GM23248 (cell line): ENCODE measurements around the gene NSMF. TPM values are rescaled to one million over a fixed set of nuclear protein-coding genes. Genes with fewer than 3 reads are reported as not detected.

Experiments used
- DNase-seq: peaks from one replicate; pipeline ENCODE4 v3.0.0-alpha.2; 2015
- H2AFZ ChIP-seq: fragments of 200-600 bp; sonication (generic); 2 replicates; pipeline ENCODE4 v1.6.1; 2016; ENCODE audit warnings: antibody characterized with exemption
- H3F3A ChIP-seq: fragments of 200-600 bp; sonication (generic); 2 replicates; pipeline ENCODE4 v1.6.1; 2016; ENCODE audit warnings: mild to moderate bottlenecking, antibody characterized with exemption, mixed run types; ENCODE audit not compliant: insufficient read depth
- H3K27ac ChIP-seq: fragments of 200-600 bp; sonication (generic); 2 replicates; pipeline ENCODE4 v1.5.1; 2016; ENCODE audit warnings: mild to moderate bottlenecking
- H3K27me3 ChIP-seq: fragments of 200-600 bp; sonication (generic); replicated peaks from 2 replicates; pipeline ENCODE4 v1.6.1; 2016; ENCODE audit warnings: mild to moderate bottlenecking; ENCODE audit not compliant: insufficient read depth
- H3K36me3 ChIP-seq: fragments of 200-600 bp; sonication (generic); 2 replicates; pipeline ENCODE4 v1.6.1; 2016; ENCODE audit warnings: low read depth, mild to moderate bottlenecking
- H3K4me1 ChIP-seq: fragments of 200-600 bp; sonication (generic); 2 replicates; pipeline ENCODE4 v1.6.1; 2016; ENCODE audit warnings: mild to moderate bottlenecking; ENCODE audit not compliant: insufficient read depth
- H3K4me2 ChIP-seq: fragments of 200-600 bp; sonication (generic); one replicate; pipeline ENCODE4 v1.6.1; 2016; ENCODE audit warnings: mild to moderate bottlenecking; ENCODE audit not compliant: unreplicated experiment
- H3K4me3 ChIP-seq: fragments of 200-600 bp; sonication (generic); 2 replicates; pipeline ENCODE4 v1.5.1; 2016; ENCODE audit warnings: mild to moderate bottlenecking
- H3K79me2 ChIP-seq: fragments of 200-600 bp; sonication (generic); 2 replicates; pipeline ENCODE4 v1.6.1; 2016; ENCODE audit warnings: mild to moderate bottlenecking; ENCODE audit not compliant: insufficient read depth
- H3K9ac ChIP-seq: fragments of 200-600 bp; sonication (generic); 2 replicates; pipeline ENCODE4 v1.6.1; 2016; ENCODE audit warnings: mild to moderate bottlenecking
- H3K9me2 ChIP-seq: fragments of 200-600 bp; sonication (generic); 2 replicates; pipeline ENCODE4 v1.6.1; 2016; ENCODE audit warnings: mixed run types, mild to moderate bottlenecking, moderate library complexity; ENCODE audit not compliant: insufficient read depth
- H3K9me3 ChIP-seq: fragments of 200-600 bp; sonication (generic); one replicate; pipeline ENCODE4 v1.6.1; 2017; ENCODE audit warnings: low read depth
- H4K20me1 ChIP-seq: fragments of 200-600 bp; sonication (generic); 2 replicates; pipeline ENCODE4 v1.6.0; 2016; ENCODE audit not compliant: insufficient read depth
- EZH2 ChIP-seq: fragments of 200-600 bp; sonication (generic); IDR thresholded peaks from 2 replicates; pipeline ENCODE4 v1.6.1; 2018; ENCODE audit warnings: antibody characterized with exemption, mild to moderate bottlenecking; ENCODE audit not compliant: insufficient read depth, poor library complexity, severe bottlenecking
- EZH2phosphoT487 ChIP-seq: fragments of 200-600 bp; sonication (generic); IDR thresholded peaks from 2 replicates; pipeline ENCODE4 v1.6.1; 2018; ENCODE audit warnings: antibody characterized with exemption, moderate library complexity, mild to moderate bottlenecking, low read depth; ENCODE audit not compliant: insufficient read depth
- WGBS, 2 experiments: methylation state at CpG; one replicate each; pipeline ENCODE4 v1.1.6; 2015 to 2017; ENCODE audit warnings: low lambda C conversion rate in 2 of 2, low coverage in 1 of 2; ENCODE audit errors: missing lambda C conversion rate in 2 of 2; 5-methylcytosine and 5-hydroxymethylcytosine counted together
- in situ Hi-C: fragments of 300-500 bp; cut with MboI; formaldehyde crosslinking; loops from 2 replicates; pipeline ENCODE4 v1.15.0; 2020
- polyA plus RNA-seq: library from polyadenylated mRNA; unstranded; fragments of >200 nt; fragmentation: Nextera tagmentation; extraction: Ambion mirVana; gene quantifications from 2 replicates; pipeline ENCODE4 v1.2.1, GENCODE V29; 2016
- total RNA-seq: library from RNA; depleted of rRNA; stranded (reverse); fragments of >200 nt; shearing (Covaris generic); gene quantifications from 2 replicates; pipeline ENCODE4 v1.2.3, GENCODE V29; 2014

NSMF gene
- total and polyA plus RNA-seq, 2 experiments from 2014 or later, result 13.5 to 29.1 TPM

DNA sequence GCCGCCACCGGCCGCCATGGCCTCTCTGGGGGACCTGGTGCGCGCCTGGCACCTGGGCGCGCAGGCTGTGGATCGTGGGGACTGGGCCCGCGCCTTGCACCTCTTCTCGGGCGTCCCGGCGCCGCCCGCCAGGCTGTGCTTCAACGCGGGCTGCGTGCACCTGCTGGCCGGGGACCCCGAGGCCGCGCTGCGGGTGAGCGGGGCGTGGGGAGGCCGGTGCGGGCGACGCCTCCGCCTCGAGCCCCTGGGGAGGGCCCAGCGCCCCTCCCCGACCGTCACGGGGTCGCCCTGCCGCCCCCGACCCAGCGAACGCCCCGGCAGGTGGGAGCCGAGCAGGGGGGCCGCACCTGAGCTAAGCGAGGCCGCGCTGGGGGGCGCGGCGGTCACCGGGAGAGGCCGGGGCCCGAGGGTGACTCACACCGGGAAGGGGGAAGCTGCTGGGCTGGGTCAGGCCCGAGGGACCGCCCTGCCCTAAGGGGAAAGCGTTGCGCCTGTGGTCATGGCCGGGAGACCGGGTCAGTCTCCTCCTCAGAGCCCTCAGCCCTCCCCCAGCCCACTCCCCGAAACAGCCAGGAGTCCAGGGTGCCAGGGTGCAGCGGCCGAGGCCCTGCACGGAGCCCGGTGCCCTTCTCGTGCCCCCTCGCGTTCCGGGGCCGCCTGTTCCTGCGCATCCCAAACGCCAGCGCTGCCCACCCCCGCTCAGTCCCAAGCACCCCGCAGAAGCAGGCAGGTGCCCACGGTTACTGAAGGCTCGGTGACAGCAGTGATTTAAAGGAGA, 35.4 kb downstream of the NSMF start:
- WGBS, 2 experiments, result 29 to 33% methylated on average over 41 to 43 of the region's 77 CpGs
- in situ Hi-C loops, result loop anchor here (25.0 kb wide), 1 partner anchor 311 kb away; the partner anchor contains the start of gene DPP7
- peaks cover 18% of the 10 kb centered on the region for H3F3A ChIP-seq
- H4K20me1 ChIP-seq, result no peaks in the 10 kb centered on the region
- no peaks in the 10 kb centered on the region for H3K36me3 ChIP-seq
- H3K9me2 ChIP-seq, result no peaks in the 10 kb centered on the region
- H3K9me3 ChIP-seq, result no peaks in the 10 kb centered on the region
- no peaks in the 10 kb centered on the region for H3K27me3 ChIP-seq
- peak overlapping the region; percentile 57 for H3K4me2 ChIP-seq
- TF ChIP-seq EZH2, result no peak
- no peak for TF ChIP-seq EZH2phosphoT487
- no peak for DNase-seq
- H3K79me2 ChIP-seq, result peaks cover 25% of the 10 kb centered on the region
- no peak overlapping the region for H3K27ac ChIP-seq
- H2AFZ ChIP-seq, result peak overlapping the region; percentile 56
- H3K9ac ChIP-seq, result no peak overlapping the region
- peak overlapping the region; percentile 80 for H3K4me3 ChIP-seq
- peaks cover 8% of the 10 kb centered on the region; the same call in 1 of the 2 replicates for H3K4me1 ChIP-seq

DNA sequence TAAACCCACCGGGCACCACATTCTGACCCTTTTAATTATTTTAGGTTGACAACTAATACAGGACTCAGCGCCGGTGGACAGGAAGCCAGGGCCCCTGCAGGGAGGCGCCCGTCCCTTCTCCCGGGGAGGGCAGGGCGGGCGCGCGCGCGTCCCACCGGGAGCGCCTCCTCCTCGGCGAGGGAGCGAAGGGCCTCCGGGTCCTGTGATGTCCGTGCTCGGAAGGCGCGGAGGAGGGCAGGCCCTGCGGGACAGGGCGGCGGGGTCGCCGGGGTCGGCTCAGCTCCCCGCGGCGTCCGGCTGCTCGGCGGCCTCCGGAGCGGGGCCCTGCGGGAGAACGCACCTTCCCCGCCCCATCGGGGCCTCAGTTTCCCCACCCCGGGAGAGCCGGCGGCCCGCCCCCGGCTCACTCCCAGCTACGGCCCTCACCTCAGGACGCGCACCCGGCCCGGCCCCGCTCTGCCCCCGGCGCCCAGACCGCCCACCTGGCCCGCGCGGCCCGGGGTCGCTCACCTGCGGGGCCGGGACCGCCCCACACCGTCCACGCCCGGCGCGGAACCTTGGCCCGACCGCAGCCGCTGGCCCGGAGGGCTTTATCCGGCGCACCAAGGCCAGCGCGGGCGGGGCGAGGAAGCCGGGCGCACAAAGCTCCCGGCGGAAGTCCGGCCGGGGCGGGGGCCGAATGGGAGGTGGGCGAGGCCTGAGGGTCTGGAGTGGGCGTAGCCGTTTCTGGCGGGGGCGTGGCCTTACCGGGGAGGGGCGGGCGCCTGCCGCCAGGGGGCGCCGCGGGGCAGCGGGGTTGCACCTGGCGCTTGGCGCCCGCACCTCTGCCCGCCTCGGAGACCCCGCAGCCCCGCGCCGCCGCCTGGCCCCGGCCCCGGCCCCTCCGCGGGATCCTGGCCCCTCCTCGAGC, 36.3 kb downstream of the NSMF start, which contains the start of the genes EXD3 and NOXA1:
TSS of gene EXD3 (minus strand) at position 559 of the 910 bp plus-strand sequence. CDS start 27,805 bp downstream, outside the sequence.
TSS of gene NOXA1 (plus strand) at position 790 of the 910 bp plus-strand sequence. CDS start 137 bp downstream, outside the sequence.
- in situ Hi-C loops, result loop anchor here (25.0 kb wide), 1 partner anchor 311 kb away; the partner anchor contains the start of gene DPP7
- H3K4me1 ChIP-seq, result peaks cover 8% of the 10 kb centered on the region; the same call in 1 of the 2 replicates
- H3F3A ChIP-seq, result peaks cover 18% of the 10 kb centered on the region
- no peaks in the 10 kb centered on the region for H3K9me2 ChIP-seq
- peak within 1 kb of the TSS; percentile 95 for H3K4me2 ChIP-seq
- 1% methylated on average over 50 to 73 of the region's 113 CpGs for WGBS, 2 experiments
- no peaks in the 10 kb centered on the region for H3K9me3 ChIP-seq
- no peaks in the 10 kb centered on the region for H4K20me1 ChIP-seq
- H2AFZ ChIP-seq, result peak within 1 kb of the TSS; percentile 88
- H3K27me3 ChIP-seq, result no peaks in the 10 kb centered on the region
- TF ChIP-seq EZH2phosphoT487 (no peak), EZH2 (no peak)
- peaks cover 25% of the 10 kb centered on the region for H3K79me2 ChIP-seq
- H3K4me3 ChIP-seq, result peak within 1 kb of the TSS; percentile 80
- H3K27ac ChIP-seq, result no peak within 1 kb of the TSS
- H3K9ac ChIP-seq, result peak within 1 kb of the TSS; percentile 76
- no peaks in the 10 kb centered on the region for H3K36me3 ChIP-seq
- DNase-seq, result peak; percentile 96

DNA sequence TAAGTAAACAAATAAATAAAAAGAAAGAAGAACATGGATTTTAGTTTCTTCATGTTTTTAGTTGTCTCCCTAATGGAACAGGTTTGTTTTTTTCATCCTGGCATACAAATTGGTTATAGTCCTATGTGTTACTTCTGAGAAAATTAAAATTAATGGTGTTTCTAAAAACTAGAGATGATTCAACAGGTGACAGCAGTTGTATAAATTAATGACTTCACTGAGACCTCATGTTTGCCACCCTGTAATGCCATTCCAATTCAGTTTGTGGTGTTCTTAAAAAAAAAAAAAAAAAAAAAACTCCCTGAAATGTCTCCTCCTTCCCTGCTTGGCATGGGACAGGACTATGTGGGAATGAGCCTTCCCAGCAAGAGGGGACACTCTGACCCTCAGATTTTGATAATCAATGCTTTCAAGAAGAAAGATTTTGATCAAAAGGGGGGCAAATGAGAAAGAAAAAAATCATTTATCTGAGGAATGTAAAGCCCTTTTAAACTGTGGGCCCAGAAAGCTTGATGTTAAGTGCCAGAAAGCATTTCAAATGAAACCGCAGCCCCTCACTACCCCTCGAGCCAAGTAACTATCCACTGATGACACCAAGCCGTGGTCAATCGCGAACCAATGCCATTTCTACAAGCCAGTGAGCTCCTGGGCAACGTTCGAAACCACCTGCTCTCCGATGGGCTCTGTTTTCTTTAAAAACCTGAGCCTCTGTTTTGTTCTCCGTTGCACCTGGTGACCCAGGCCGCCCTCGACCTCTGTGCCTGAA, 37.1 kb downstream of the NSMF start:
- peak overlapping the region; percentile 88 for H2AFZ ChIP-seq

More for the DNA sequence above, 37.1 kb downstream of the NSMF start:
- in situ Hi-C loops, result loop anchor here (25.0 kb wide), 1 partner anchor 310 kb away; the partner anchor contains the start of gene DPP7
- WGBS, 2 experiments, result 1 to 2% methylated on average over 11 of the region's 11 CpGs
- peaks cover 8% of the 10 kb centered on the region; the same call in 1 of the 2 replicates for H3K4me1 ChIP-seq
- H3K9me3 ChIP-seq, result no peaks in the 10 kb centered on the region
- H3K27me3 ChIP-seq, result no peaks in the 10 kb centered on the region
- H3F3A ChIP-seq, result peaks cover 18% of the 10 kb centered on the region
- H3K36me3 ChIP-seq, result no peaks in the 10 kb centered on the region
- peak overlapping the region; percentile 76 for H3K9ac ChIP-seq
- H4K20me1 ChIP-seq, result no peaks in the 10 kb centered on the region
- DNase-seq, result no peak
- peaks cover 25% of the 10 kb centered on the region for H3K79me2 ChIP-seq
- no peak overlapping the region for H3K27ac ChIP-seq
- no peaks in the 10 kb centered on the region for H3K9me2 ChIP-seq
- TF ChIP-seq EZH2, result no peak
- TF ChIP-seq EZH2phosphoT487, result no peak
- peak overlapping the region; percentile 95 for H3K4me2 ChIP-seq
- H3K4me3 ChIP-seq, result peak overlapping the region; percentile 80
